OCI-LY1 (cell line): ENCODE measurements around the gene AGPAT3.

ENCODE experiments used
- H2AFZ ChIP-seq: fragments of 200-600 bp; sonication (generic), shearing (Covaris generic); 2 replicates; pipeline ENCODE4 v1.6.0; 2014; ENCODE audit warnings: antibody characterized with exemption, mild to moderate bottlenecking, low read length
- H3F3A ChIP-seq: fragments of 200-600 bp; sonication (generic), shearing (Covaris generic); 2 replicates; pipeline ENCODE4 v1.6.0; 2014; ENCODE audit warnings: mild to moderate bottlenecking, antibody characterized with exemption, low read length, moderate library complexity; ENCODE audit not compliant: insufficient read depth
- H3K27ac ChIP-seq: fragments of 200-600 bp; sonication (generic); 2 replicates; pipeline ENCODE4 v1.5.1; 2014; ENCODE audit warnings: low read length, mixed run types, mild to moderate bottlenecking, low read depth; ENCODE audit not compliant: poor library complexity, severe bottlenecking
- H3K27me3 ChIP-seq: fragments of 200-600 bp; sonication (generic); 2 replicates; pipeline ENCODE4 v1.6.0; 2014; ENCODE audit warnings: antibody characterized with exemption, mild to moderate bottlenecking, low read length, moderate library complexity; ENCODE audit not compliant: insufficient read depth
- H3K36me3 ChIP-seq: fragments of 200-600 bp; sonication (generic); 2 replicates; pipeline ENCODE4 v1.6.1; 2014; ENCODE audit warnings: mild to moderate bottlenecking, antibody characterized with exemption, low read length, moderate library complexity, mixed read lengths; ENCODE audit not compliant: insufficient read depth
- H3K4me1 ChIP-seq: fragments of 200-600 bp; sonication (generic); 2 replicates; pipeline ENCODE4 v1.5.1; 2014; ENCODE audit warnings: mild to moderate bottlenecking, low read length, moderate library complexity; ENCODE audit not compliant: insufficient read depth, severe bottlenecking
- H3K4me2 ChIP-seq: fragments of 200-600 bp; sonication (generic), shearing (Covaris generic); 2 replicates; pipeline ENCODE4 v1.6.1; 2014; ENCODE audit warnings: low read length
- H3K4me3 ChIP-seq: fragments of 200-600 bp; sonication (generic); 2 replicates; pipeline ENCODE4 v1.5.1; 2014; ENCODE audit warnings: low read length, low read depth, mild to moderate bottlenecking, mixed read lengths; ENCODE audit not compliant: poor library complexity, severe bottlenecking
- H3K79me2 ChIP-seq: fragments of 200-600 bp; shearing (Covaris generic); 2 replicates; pipeline ENCODE4 v1.6.1; 2016; ENCODE audit warnings: mixed run types, low read length, mixed read lengths; ENCODE audit not compliant: insufficient read depth
- H3K9ac ChIP-seq: fragments of 200-600 bp; sonication (generic), shearing (Covaris generic); 2 replicates; pipeline ENCODE4 v1.6.1; 2014; ENCODE audit warnings: mild to moderate bottlenecking, low read length, mixed read lengths
- H3K9me2 ChIP-seq: fragments of 200-600 bp; sonication (generic), shearing (Covaris generic); 2 replicates; pipeline ENCODE4 v1.6.1; 2014; ENCODE audit warnings: low read depth, mild to moderate bottlenecking, low read length, mixed read lengths
- H3K9me3 ChIP-seq: fragments of 200-600 bp; shearing (Covaris generic); 2 replicates; pipeline ENCODE4 v1.6.1; 2014; ENCODE audit warnings: low read length, mixed read lengths
- H4K20me1 ChIP-seq: fragments of 200-600 bp; sonication (generic), shearing (Covaris generic); 2 replicates; pipeline ENCODE4 v1.6.0; 2016; ENCODE audit warnings: mild to moderate bottlenecking, low read length; ENCODE audit not compliant: insufficient read depth
- EZH2 ChIP-seq: fragments of 200-600 bp; sonication (generic), shearing (Covaris generic); IDR thresholded peaks from 2 replicates; pipeline ENCODE4 v1.8.0; 2017; ENCODE audit warnings: borderline replicate concordance, mixed run types, mild to moderate bottlenecking, antibody characterized with exemption, low read length, moderate library complexity, mixed read lengths
- TF ChIP-seq, protein P1 (sequence below): fragments of 200-600 bp; sonication (generic), shearing (Covaris generic); IDR thresholded peaks from 2 replicates; pipeline ENCODE4 v1.5.1; 2017; ENCODE audit warnings: mild to moderate bottlenecking, antibody characterized with exemption, low read length, moderate library complexity, mixed read lengths

Gene AGPAT3

DNA sequence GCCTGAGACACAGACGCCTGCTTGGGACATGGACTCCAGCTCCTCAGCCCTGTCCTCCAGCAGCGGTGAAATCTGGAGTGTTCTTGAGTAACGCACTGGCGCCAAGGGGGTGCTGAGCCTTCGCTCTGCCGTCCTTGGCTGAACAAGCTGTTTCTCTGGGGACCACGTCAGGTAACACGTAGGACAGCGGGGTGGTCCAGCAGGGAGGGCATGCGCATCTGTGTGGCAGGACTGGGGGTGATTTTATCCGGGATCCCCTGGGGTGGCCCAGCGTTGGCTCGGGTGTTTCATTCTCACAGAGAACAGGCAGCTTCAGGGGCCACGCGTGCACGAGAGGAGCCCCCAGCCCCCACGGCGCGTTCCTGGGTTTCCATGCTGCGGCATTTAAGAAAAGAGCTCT, 61.2 kb downstream of the AGPAT3 start:
- Histone ChIP-seq H3K27ac (no peak overlapping the region), H3K9me3 (no peaks in the 10 kb centered on the region), H3F3A (no peaks in the 10 kb centered on the region), H3K4me3 (no peak overlapping the region), H4K20me1 (no peaks in the 10 kb centered on the region), H3K36me3 (0 out of 2 replicates have a peak, but pooled peaks cover 6% of the 10 kb centered on the region), H3K27me3 (no peaks in the 10 kb centered on the region), H3K9ac (no peak overlapping the region), H3K79me2 (no peaks in the 10 kb centered on the region), H3K9me2 (no peaks in the 10 kb centered on the region), H3K4me2 (no peak overlapping the region), H3K4me1 (peaks cover 58% of the 10 kb centered on the region), H2AFZ (no peak overlapping the region)
- TF ChIP-seq, protein P1, sequence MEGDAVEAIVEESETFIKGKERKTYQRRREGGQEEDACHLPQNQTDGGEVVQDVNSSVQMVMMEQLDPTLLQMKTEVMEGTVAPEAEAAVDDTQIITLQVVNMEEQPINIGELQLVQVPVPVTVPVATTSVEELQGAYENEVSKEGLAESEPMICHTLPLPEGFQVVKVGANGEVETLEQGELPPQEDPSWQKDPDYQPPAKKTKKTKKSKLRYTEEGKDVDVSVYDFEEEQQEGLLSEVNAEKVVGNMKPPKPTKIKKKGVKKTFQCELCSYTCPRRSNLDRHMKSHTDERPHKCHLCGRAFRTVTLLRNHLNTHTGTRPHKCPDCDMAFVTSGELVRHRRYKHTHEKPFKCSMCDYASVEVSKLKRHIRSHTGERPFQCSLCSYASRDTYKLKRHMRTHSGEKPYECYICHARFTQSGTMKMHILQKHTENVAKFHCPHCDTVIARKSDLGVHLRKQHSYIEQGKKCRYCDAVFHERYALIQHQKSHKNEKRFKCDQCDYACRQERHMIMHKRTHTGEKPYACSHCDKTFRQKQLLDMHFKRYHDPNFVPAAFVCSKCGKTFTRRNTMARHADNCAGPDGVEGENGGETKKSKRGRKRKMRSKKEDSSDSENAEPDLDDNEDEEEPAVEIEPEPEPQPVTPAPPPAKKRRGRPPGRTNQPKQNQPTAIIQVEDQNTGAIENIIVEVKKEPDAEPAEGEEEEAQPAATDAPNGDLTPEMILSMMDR: no peak
- no peak for TF ChIP-seq EZH2

GRCh38 chr21:43927591-43928221, 62.7 kb downstream of the AGPAT3 start:
- Histone ChIP-seq H3K9ac (no peak overlapping the region), H2AFZ (no peak overlapping the region)

GRCh38 chr21:43928222-43929125, 63.5 kb downstream of the AGPAT3 start:
- Histone ChIP-seq H3K79me2 (no peaks in the 10 kb centered on the region), H3K4me2 (no peak overlapping the region), H3K9me3 (no peaks in the 10 kb centered on the region), H3K4me1 (peaks cover 35% of the 10 kb centered on the region), H3K36me3 (peaks cover 13% of the 10 kb centered on the region; the same call in 1 of the 2 replicates), H3F3A (no peaks in the 10 kb centered on the region), H3K4me3 (no peak overlapping the region), H3K27me3 (no peaks in the 10 kb centered on the region), H3K9ac (no peak overlapping the region), H3K27ac (no peak overlapping the region), H3K9me2 (no peaks in the 10 kb centered on the region), H4K20me1 (no peaks in the 10 kb centered on the region), H2AFZ (no peak overlapping the region)
- TF ChIP-seq, protein P1: no peak
- no peak for TF ChIP-seq EZH2

More at GRCh38 chr21:43927591-43928221, 62.7 kb downstream of the AGPAT3 start:
- H3K36me3 ChIP-seq: peaks cover 13% of the 10 kb centered on the region; the same call in 1 of the 2 replicates
- no peaks in the 10 kb centered on the region for H3K79me2 ChIP-seq
- no peak overlapping the region for H3K4me3 ChIP-seq
- no peak for TF ChIP-seq EZH2
- TF ChIP-seq, protein P1: no peak
- H3K27me3 ChIP-seq: no peaks in the 10 kb centered on the region
- H4K20me1 ChIP-seq: no peaks in the 10 kb centered on the region
- H3K4me1 ChIP-seq: peaks cover 43% of the 10 kb centered on the region
- H3K9me3 ChIP-seq: no peaks in the 10 kb centered on the region
- no peaks in the 10 kb centered on the region for H3F3A ChIP-seq
- no peaks in the 10 kb centered on the region for H3K9me2 ChIP-seq
- no peak overlapping the region for H3K4me2 ChIP-seq
- H3K27ac ChIP-seq: no peak overlapping the region
